Brain microvascular endothelial cell (primary cell): ENCODE results near the gene TSC22D1.

Experiments
- DNase-seq: peaks from one replicate; pipeline ENCODE4 v3.0.0-alpha.2; 2020
- H3K27ac ChIP-seq: fragments of 250-450 bp; sonication (Bioruptor Pico); 2 replicates; pipeline ENCODE4 v1.5.1; 2020; ENCODE audit warnings: mild to moderate bottlenecking, moderate library complexity
- H3K27me3 ChIP-seq: fragments of 250-450 bp; sonication (Bioruptor Pico); replicated peaks from 2 replicates; pipeline ENCODE4 v1.5.1; 2020; ENCODE audit warnings: mild to moderate bottlenecking
- H3K36me3 ChIP-seq: fragments of 250-450 bp; sonication (Bioruptor Pico); replicated peaks from 2 replicates; pipeline ENCODE4 v1.5.1; 2020; ENCODE audit warnings: mild to moderate bottlenecking
- H3K4me3 ChIP-seq: 2 replicates; pipeline ENCODE4 v1.5.1; 2011; ENCODE audit warnings: low read depth, mild to moderate bottlenecking, control low read depth, low read length, moderate library complexity
- in situ Hi-C: cut with HindIII; loops from 2 replicates; pipeline ENCODE4 v1.10.0; 2017; ENCODE audit warnings: low sequenced_read_pairs, low pct_ligation_motif_present
- TF ChIP-seq, protein P1 (sequence below): IDR thresholded peaks from 2 replicates; pipeline ENCODE4 v1.5.1; 2011; ENCODE audit warnings: low read depth, mild to moderate bottlenecking, moderate library complexity, low read length, control low read depth, inconsistent platforms; ENCODE audit errors: missing control alignments

The TSC22D1 gene

GRCh38 chr13:44576351-44577235 is 463 bp upstream of the TSC22D1 start:
- peaks cover 14% of the 10 kb centered on the region for H3K36me3 ChIP-seq
- no peak for DNase-seq
- in situ Hi-C loops, result no loop called here
- TF ChIP-seq, protein P1, sequence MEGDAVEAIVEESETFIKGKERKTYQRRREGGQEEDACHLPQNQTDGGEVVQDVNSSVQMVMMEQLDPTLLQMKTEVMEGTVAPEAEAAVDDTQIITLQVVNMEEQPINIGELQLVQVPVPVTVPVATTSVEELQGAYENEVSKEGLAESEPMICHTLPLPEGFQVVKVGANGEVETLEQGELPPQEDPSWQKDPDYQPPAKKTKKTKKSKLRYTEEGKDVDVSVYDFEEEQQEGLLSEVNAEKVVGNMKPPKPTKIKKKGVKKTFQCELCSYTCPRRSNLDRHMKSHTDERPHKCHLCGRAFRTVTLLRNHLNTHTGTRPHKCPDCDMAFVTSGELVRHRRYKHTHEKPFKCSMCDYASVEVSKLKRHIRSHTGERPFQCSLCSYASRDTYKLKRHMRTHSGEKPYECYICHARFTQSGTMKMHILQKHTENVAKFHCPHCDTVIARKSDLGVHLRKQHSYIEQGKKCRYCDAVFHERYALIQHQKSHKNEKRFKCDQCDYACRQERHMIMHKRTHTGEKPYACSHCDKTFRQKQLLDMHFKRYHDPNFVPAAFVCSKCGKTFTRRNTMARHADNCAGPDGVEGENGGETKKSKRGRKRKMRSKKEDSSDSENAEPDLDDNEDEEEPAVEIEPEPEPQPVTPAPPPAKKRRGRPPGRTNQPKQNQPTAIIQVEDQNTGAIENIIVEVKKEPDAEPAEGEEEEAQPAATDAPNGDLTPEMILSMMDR, result no peak
- H3K27me3 ChIP-seq, result no peaks in the 10 kb centered on the region
- H3K4me3 ChIP-seq, result peak overlapping the region; percentile 87
- H3K27ac ChIP-seq, result peak overlapping the region; percentile 95

DNA sequence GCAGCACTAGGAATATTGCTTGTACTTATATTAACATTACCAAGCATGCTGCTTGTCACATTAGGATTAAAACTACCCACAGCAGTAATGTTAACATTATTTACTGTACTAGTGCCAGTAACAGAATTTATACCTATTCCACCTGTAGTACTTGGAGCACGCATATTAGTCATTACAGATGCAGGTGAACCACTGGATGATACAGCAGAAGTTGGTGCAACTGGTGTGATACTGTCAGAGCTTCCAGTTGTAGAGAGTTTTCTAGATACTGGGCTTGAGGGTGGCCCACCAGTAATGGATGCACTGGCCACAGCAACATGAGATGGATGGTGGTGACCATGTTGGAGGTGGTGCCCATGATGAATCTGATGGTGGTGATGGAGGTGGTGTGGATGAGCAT is 1.1 kb downstream of the TSC22D1 start:
- TF ChIP-seq, protein P1, result no peak
- H3K27me3 ChIP-seq, result no peaks in the 10 kb centered on the region
- H3K36me3 ChIP-seq, result peaks cover 14% of the 10 kb centered on the region
- in situ Hi-C loops, result no loop called here
- no peak overlapping the region for H3K27ac ChIP-seq
- H3K4me3 ChIP-seq, result peak overlapping the region; percentile 87
- DNase-seq, result no peak

DNA sequence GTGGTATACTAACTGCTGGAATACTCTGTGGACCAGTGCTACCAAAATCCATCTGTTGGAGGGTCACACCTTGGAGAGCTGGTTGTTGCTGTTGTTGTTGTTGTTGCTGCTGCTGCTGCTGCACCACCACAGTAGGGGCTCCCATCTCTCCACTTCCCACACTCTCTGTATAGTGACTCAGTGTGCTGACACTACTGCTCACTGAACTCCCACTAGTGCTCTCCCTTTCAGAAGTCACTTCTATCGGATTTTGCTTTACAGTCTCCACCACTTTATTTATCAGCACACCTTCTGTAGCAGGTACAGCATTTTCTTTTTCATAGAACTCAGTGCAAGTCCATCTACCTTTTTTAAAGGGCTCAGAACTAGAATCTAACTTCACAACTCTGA is 1.7 kb downstream of the TSC22D1 start:
- H3K27ac ChIP-seq, result peak overlapping the region; percentile 4
- H3K27me3 ChIP-seq, result no peaks in the 10 kb centered on the region
- peaks cover 14% of the 10 kb centered on the region for H3K36me3 ChIP-seq
- H3K4me3 ChIP-seq, result peak overlapping the region; percentile 87
- in situ Hi-C loops, result no loop called here
- DNase-seq, result no peak
- TF ChIP-seq, protein P1, result no peak

- Histone ChIP-seq H3K27me3 (no peaks in the 10 kb centered on the region), H3K36me3 (peaks cover 14% of the 10 kb centered on the region), H3K27ac (no peak overlapping the region), H3K4me3 (peak overlapping the region; percentile 87)
- TF ChIP-seq, protein P1, result peak; percentile 75
- in situ Hi-C loops, result no loop called here
- DNase-seq, result peak; percentile 65
These were observed 2.2 kb downstream of the TSC22D1 start for GRCh38 chr13:44573790-44574465.

GRCh38 chr13:44573071-44573470 is 3.1 kb downstream of the TSC22D1 start:
- TF ChIP-seq, protein P1, result peak; percentile 13
- Histone ChIP-seq H3K27me3 (no peaks in the 10 kb centered on the region), H3K36me3 (peaks cover 15% of the 10 kb centered on the region), H3K27ac (no peak overlapping the region), H3K4me3 (peak overlapping the region; percentile 87)
- no peak for DNase-seq
- in situ Hi-C loops, result no loop called here
